ENCODE results near the gene CNTNAP3.
"Not testable (repeated sequence)": the region's sequence is repeated elsewhere in the genome, so short reads cannot be mapped to it uniquely, and the experiment has no call there.

CNTNAP3 gene

DNA sequence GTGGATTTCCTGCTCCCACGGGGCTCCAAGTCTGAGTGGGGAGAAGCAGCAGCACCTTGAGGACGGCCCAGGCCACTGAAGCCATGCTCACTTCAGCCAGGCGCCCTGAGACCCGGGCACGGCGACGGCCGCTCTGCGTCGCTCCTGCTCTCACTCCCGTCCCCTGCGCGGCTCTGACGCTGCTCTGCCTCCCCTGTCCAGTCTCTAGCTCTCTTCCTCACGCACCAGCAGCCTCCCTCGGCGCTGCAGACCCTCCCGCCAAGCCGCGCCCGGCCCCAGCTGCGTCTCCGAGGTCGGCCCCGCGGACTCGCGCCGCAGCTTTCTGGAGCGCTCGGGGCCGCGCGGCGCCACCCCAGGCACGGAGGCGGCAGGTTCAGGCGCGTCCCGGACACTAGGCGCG, at the start of gene CNTNAP3:
TSS of gene CNTNAP3 (minus strand) at position 188 of the 400 bp plus-strand sequence. CDS start at position 85, 103 bp downstream.
- not testable (repeated sequence) for DNase-seq

DNA sequence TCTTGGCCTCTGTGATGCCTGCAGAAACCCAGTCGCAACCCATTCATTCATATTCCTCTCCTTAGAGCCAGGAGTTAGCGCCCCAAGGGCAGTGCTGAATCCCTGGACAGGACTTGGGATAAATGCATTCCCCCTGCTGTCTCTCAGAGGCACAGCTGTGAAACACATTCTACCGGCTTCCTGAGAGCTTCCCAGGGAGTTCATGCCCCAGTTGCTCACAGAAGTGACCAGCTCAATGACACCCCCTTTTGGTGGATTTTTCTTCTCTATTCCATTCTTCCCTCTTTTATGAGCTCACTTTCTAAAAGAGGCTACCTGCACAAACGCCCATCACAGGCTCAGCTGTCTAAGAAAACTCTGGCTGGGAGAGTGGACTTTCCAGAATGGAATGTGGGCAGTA, 8.0 kb downstream of the CNTNAP3 start:
- DNase-seq, result not testable (repeated sequence)

GRCh38 chr9:39242513-39242912, 45.5 kb downstream of the CNTNAP3 start:
- DNase-seq, result not testable (repeated sequence)

GRCh38 chr9:39232130-39232991, 55.6 kb downstream of the CNTNAP3 start:
- DNase-seq, result not testable (repeated sequence)

DNA sequence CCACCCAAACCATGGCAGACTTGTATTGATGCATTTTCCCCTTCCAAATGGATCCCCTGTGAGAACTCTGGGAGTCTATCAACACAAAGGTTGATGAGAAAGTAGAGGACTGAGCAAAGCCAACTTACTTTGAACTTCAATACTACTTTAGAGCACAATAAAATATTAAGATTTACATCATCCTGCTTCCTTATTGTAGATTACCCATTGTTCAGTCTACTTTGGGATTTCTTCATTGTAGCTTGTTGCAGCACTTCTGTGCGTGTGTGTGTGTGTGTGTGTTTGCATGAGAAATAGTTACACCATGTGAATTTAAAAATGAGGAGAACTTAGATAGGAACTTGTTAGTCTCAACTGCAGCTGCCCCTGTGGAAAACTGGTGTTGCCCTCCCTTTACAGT, 72.0 kb downstream of the CNTNAP3 start:
- not testable (repeated sequence) for DNase-seq

GRCh38 chr9:39209773-39210172, 78.2 kb downstream of the CNTNAP3 start:
- DNase-seq, result not testable (repeated sequence)

GRCh38 chr9:39206643-39207042, 81.3 kb downstream of the CNTNAP3 start:
- DNase-seq, result not testable (repeated sequence)

GRCh38 chr9:39205842-39206241, 82.1 kb downstream of the CNTNAP3 start:
- DNase-seq, result not testable (repeated sequence)

DNA sequence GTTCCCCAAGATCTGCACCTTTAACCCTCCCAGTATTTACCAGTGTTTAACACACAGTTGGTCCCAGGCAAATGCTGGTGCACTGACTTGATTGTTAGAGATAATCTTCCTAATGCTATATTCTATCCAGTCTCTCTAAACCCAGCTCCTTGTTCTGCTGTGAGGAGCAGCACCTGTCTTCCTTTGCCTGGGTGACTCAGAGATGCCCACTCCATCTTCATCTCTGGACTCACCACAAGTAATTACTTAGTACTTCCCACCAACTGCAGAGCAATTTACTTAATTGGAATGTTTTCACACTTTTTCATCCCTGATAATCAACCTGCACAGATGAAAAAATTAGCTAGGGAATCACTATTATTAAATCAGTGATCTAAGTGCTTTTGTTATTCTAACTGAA, 87.6 kb downstream of the CNTNAP3 start:
- not testable (repeated sequence) for DNase-seq

- not testable (repeated sequence) for DNase-seq
These were observed 89.8 kb downstream of the CNTNAP3 start for GRCh38 chr9:39198000-39198709.

GRCh38 chr9:39171370-39171769, 116.6 kb downstream of the CNTNAP3 start:
- DNase-seq, result not testable (repeated sequence)

GRCh38 chr9:39157714-39158113, 130.3 kb downstream of the CNTNAP3 start:
- DNase-seq, result not testable (repeated sequence)

DNA sequence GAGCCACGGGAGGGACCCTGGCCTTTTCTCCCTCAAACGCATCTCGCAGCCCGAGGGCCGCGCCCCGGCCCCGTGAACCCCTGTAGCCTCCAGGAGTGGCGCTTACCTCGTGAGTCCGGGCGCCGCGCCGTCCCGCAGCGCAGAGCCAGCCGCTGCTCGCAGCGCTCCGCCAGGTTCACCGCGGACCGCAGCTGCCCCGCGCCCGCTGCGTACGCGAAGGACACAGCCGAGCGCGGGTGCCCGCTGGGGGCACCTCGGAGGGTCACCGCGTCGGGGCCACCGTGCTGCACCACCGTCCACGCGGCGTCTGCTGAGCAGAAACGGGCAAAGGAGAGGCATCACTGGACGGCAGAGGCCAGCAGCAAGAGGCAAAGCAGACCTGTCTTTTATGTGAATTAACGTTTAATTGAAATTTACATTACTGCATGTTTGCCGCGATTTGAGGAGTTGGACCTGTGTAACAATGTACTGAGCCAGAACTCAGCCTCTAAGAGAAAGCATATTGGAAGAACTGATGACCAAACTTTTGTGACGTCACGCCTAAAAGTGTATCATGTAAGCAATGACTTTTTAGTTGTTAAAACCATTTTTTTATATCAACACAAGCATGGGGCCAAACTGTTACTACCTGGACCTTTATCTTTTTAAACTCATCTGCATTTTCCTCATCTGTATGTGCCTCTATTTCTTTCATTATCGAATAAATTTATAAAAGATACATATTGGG, 155.0 kb downstream of the CNTNAP3 start:
- not testable (repeated sequence) for DNase-seq

GRCh38 chr9:39121401-39121800, 166.6 kb downstream of the CNTNAP3 start:
- DNase-seq, result not testable (repeated sequence)

DNA sequence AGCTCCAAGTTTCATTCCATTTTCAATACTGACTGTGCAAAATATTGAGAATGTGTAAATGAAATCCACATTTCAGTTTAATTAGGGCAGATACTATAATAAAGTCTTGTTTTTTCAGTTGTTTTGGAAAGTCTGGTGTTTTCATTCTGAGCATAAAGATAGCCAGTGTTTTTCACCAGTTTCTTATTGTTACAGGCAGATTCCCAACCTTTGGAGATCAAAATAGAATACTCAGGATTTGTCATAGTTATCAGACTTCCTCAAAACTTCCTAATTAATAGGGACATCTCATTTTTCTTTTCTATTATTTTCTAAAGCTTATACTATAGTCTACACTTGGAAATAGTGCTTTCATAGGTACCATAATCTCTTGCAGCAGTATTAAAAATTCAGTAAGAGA, 176.2 kb downstream of the CNTNAP3 start:
- not testable (repeated sequence) for DNase-seq

DNA sequence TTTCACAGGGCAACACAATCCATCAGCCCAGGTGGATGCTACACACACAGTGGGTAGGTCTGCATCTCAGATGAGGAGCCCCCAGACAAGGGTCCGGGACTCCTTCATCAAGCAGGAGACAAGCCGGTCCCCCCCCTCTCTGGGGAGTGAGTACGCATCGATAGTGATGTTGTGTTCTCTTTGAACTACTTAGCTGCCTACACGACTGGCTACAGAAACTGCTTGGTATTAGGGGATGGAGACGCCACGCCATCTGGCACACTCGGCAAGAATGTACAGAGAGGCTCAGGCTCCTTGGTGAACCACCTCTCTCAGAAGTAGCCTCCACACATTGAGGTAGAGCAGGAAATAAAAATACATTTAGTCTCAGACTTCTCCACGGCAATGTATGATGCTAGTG, 179.8 kb downstream of the CNTNAP3 start:
- no peak for DNase-seq

DNA sequence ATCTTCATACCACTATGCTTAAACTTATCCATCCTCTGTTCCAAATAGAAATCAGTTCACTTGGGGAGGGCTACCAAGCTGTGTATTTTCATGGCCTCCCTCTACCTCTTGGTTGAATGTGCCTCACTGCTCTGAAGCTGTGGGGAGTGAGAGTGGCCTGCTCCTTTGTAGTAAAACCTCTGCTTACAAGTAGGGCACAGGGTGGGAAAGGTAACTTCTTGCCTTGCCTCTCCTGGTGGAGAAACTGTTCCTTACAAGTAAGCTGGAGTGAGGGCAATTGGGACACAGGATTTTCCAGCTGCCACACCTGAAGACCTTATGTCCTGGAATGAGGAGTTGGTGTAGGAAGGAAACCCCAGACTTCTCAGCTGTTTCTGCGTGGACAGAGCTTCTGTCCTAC, 190.8 kb downstream of the CNTNAP3 start:
- not testable (repeated sequence) for DNase-seq

DNA sequence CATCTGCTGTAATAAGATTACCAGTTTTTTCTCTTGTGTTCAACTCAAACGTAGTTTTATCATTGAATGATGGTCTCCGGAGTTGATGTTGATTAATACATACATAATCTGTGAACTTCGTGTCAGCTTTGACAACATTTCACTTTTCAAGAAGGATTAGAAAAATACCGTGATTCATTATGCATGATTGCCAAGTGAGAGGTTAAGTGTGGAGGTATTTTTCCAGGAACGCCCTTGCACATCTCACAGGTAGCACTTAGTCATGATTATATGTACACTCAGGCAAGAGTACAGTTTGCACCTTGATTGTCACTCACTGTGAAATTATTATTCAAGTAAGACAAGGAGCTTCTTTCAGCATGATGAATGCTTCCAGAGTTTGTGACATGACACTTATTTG, 202.7 kb downstream of the CNTNAP3 start:
- not testable (repeated sequence) for DNase-seq

DNA sequence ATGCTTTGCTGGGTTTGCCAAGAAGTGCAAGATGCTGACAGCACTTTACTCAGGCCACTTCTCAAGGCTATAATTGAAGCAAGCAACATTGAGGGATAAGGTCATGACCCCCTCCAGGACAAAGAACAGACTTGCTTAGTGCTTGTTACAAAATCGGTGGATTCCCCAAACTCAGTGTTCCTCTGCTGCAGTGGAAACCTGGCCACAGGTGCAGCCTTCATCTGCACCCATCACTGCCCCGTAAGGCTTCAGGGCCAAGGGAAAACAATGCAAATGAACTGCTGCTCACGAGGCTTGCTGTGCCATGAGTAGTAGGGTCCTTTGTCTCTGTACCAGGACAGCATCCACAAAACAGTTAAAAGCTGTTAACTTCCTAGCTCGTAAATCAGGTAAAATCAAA, 205.4 kb downstream of the CNTNAP3 start:
- not testable (repeated sequence) for DNase-seq

DNA sequence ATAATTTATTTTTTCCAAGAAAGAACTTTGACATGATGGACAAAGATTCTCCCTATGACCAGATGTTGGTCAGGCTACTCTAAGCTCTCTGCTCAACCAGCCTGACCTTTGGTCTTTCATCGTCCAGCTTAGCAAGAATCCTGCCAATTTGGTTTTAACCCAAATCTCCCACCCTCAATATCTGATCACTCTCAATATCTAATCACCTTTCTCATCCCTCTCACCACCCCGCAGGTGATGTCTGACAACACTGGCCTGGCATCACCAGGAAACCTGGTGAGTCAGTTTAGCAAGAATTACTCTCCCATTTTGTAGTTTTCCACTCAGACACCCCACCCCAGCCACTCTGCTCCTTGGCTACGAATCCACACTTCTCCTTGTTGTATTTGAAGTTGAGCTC, 207.9 kb downstream of the CNTNAP3 start:
- DNase-seq, result not testable (repeated sequence)

GRCh38 chr9:39078621-39079256, 209.2 kb downstream of the CNTNAP3 start:
- DNase-seq, result not testable (repeated sequence)

GRCh38 chr9:39073537-39073936, 214.4 kb downstream of the CNTNAP3 start:
- DNase-seq, result not testable (repeated sequence)

GRCh38 chr9:39067683-39068082, 220.3 kb downstream of the CNTNAP3 start:
- DNase-seq, result not testable (repeated sequence)
